H1 (cell line): ENCODE measurements around the gene RSU1. TPM values are rescaled to one million over a fixed set of nuclear protein-coding genes. Genes with fewer than 3 reads are reported as not detected.

Experiments
- CTCF ChIA-PET: fragments of 300-600 bp; sonication (Branson Sonifier 250); formaldehyde crosslinking; loops from one replicate; lab custom pipeline; 2021; ENCODE audit not compliant: partially characterized antibody; lab: Charles Lee
- POLR2A ChIA-PET: fragments of 300-600 bp; sonication (Branson Sonifier 250); formaldehyde crosslinking; loops from one replicate; lab custom pipeline; 2021; ENCODE audit warnings: inconsistent platforms; ENCODE audit not compliant: partially characterized antibody; lab: Charles Lee
- DNase-seq, 2 experiments: peaks; one replicate each; pipeline versions ENCODE4 v3.0.0 to v3.0.0-alpha.2; 2010 to 2022; ENCODE audit warnings: low spot score in 2 of 2, low read depth in 1 of 2, mixed read lengths in 1 of 2
- FAIRE-seq: peaks from 2 replicates; lab custom pipeline; 2011; peaks lifted over from hg19 to GRCh38; lab: Jason Lieb, UNC
- H2AFZ ChIP-seq: 2 replicates; pipeline ENCODE4 v1.8.1; 2012; ENCODE audit warnings: low read length, inconsistent platforms
- H2AK5ac ChIP-seq: 2 replicates; pipeline ENCODE4 v1.6.1; 2013; ENCODE audit warnings: low read depth, low read length
- H2BK120ac ChIP-seq: replicated peaks from 2 replicates; pipeline ENCODE3; 2013; ENCODE audit warnings: low read depth, low read length, inconsistent platforms
- H2BK12ac ChIP-seq: 2 replicates; pipeline ENCODE4 v1.6.1; 2013; ENCODE audit warnings: low read depth, low read length
- H2BK15ac ChIP-seq: 2 replicates; pipeline ENCODE4 v1.6.1; 2013; ENCODE audit warnings: low read length
- H2BK20ac ChIP-seq: 2 replicates; pipeline ENCODE4 v1.6.1; 2013; ENCODE audit warnings: low read length
- H2BK5ac ChIP-seq: 2 replicates; pipeline ENCODE4 v1.6.1; 2013; ENCODE audit warnings: low read depth, low read length
- H3K14ac ChIP-seq: 2 replicates; pipeline ENCODE4 v1.6.1; 2013; ENCODE audit warnings: inconsistent platforms; ENCODE audit not compliant: insufficient read length
- H3K18ac ChIP-seq: 2 replicates; pipeline ENCODE4 v1.6.1; 2013; ENCODE audit warnings: low read length; ENCODE audit errors: extremely low read depth
- H3K23ac ChIP-seq: 2 replicates; pipeline ENCODE4 v1.6.1; 2013; ENCODE audit warnings: inconsistent platforms; ENCODE audit not compliant: insufficient read length
- H3K23me2 ChIP-seq: 2 replicates; pipeline ENCODE4 v1.6.1; 2013; ENCODE audit warnings: low read depth, low read length
- H3K27ac ChIP-seq: 2 replicates; pipeline ENCODE4 v1.6.1; 2011; ENCODE audit warnings: low read depth, low read length, inconsistent platforms
- H3K27me3 ChIP-seq, 4 experiments: replicated peaks in 1 of 4; 1 replicate in 1 of 4; 2 replicates in 3 of 4; pipeline versions ENCODE4 v1.6.1 to v1.8.1; 2011 to 2013; ENCODE audit warnings: low read length in 3 of 4, mild to moderate bottlenecking in 3 of 4, inconsistent platforms in 2 of 4, mixed read lengths in 2 of 4, moderate library complexity in 1 of 4; ENCODE audit not compliant: control insufficient read depth in 3 of 4, insufficient read depth in 3 of 4; ENCODE audit errors: extremely low read depth in 1 of 4
- H3K36me3 ChIP-seq, 4 experiments: 2 replicates each; pipeline versions ENCODE4 v1.6.1 to v1.8.1; 2011 to 2013; ENCODE audit warnings: mild to moderate bottlenecking in 4 of 4, low read length in 3 of 4, moderate library complexity in 2 of 4, control low read depth in 1 of 4, inconsistent platforms in 1 of 4; ENCODE audit not compliant: insufficient read depth in 4 of 4, control insufficient read depth in 2 of 4
- H3K4ac ChIP-seq: replicated peaks from 2 replicates; pipeline ENCODE3; 2013; ENCODE audit warnings: low read length, low read depth, mixed read lengths, inconsistent platforms; ENCODE audit not compliant: insufficient read length
- H3K4me1 ChIP-seq, 4 experiments: replicated peaks in 1 of 4; 1 replicate in 1 of 4; 2 replicates in 3 of 4; pipeline versions ENCODE4 v1.6.1 to v1.8.1; 2011 to 2013; ENCODE audit warnings: low read length in 3 of 4, inconsistent platforms in 2 of 4, mixed read lengths in 1 of 4; ENCODE audit not compliant: insufficient read depth in 4 of 4, control insufficient read depth in 3 of 4
- H3K4me2 ChIP-seq, 2 experiments: 2 replicates each; pipeline versions ENCODE4 v1.6.1 to v1.8.1; 2011 to 2013; ENCODE audit warnings: low read depth in 2 of 2, low read length in 2 of 2, control low read depth in 1 of 2, inconsistent platforms in 1 of 2, mild to moderate bottlenecking in 1 of 2; ENCODE audit not compliant: insufficient read depth in 1 of 2
- H3K4me3 ChIP-seq, 4 experiments: fragments of 200-600, 300-600 bp in 1 of 4; sonication (generic), shearing (Covaris generic), sonication (Bioruptor Twin) in 1 of 4; 2 replicates each; pipeline versions ENCODE4 v1.5.1 to v1.8.1; 2011 to 2016; ENCODE audit warnings: low read length in 4 of 4, low read depth in 3 of 4, control low read depth in 2 of 4, inconsistent platforms in 2 of 4, mild to moderate bottlenecking in 2 of 4, mixed read lengths in 1 of 4, moderate library complexity in 1 of 4; ENCODE audit not compliant: insufficient read depth in 2 of 4; ENCODE audit errors: extremely low read depth in 1 of 4
- H3K56ac ChIP-seq: replicated peaks from 2 replicates; pipeline ENCODE3; 2013; ENCODE audit warnings: low read depth, mild to moderate bottlenecking, mixed read lengths, low read length, inconsistent platforms; ENCODE audit not compliant: insufficient read length
- H3K79me1 ChIP-seq: 2 replicates; pipeline ENCODE4 v1.6.1; 2013; ENCODE audit warnings: low read depth, low read length, control low read depth
- H3K79me2 ChIP-seq, 2 experiments: 2 replicates each; pipeline versions ENCODE4 v1.6.1 to v1.8.1; 2012 to 2013; ENCODE audit warnings: low read length in 2 of 2, mild to moderate bottlenecking in 2 of 2, inconsistent platforms in 1 of 2; ENCODE audit not compliant: insufficient read depth in 2 of 2, control insufficient read depth in 1 of 2
- H3K9ac ChIP-seq, 4 experiments: replicated peaks in 1 of 4; 1 replicate in 1 of 4; 2 replicates in 3 of 4; pipeline versions ENCODE4 v1.6.1 to v1.8.1; 2011 to 2013; ENCODE audit warnings: low read depth in 3 of 4, low read length in 3 of 4, control low read depth in 2 of 4, mild to moderate bottlenecking in 2 of 4, moderate library complexity in 2 of 4, inconsistent platforms in 1 of 4; ENCODE audit errors: extremely low read depth in 1 of 4
- H3K9me3 ChIP-seq, 2 experiments: 2 replicates each; pipeline versions ENCODE4 v1.6.1 to v1.8.1; 2012 to 2013; ENCODE audit warnings: mild to moderate bottlenecking in 2 of 2, moderate library complexity in 2 of 2, control low read depth in 1 of 2, inconsistent platforms in 1 of 2, low read depth in 1 of 2, low read length in 1 of 2, mixed read lengths in 1 of 2; ENCODE audit not compliant: insufficient read depth in 2 of 2
- H4K20me1 ChIP-seq, 2 experiments: replicated peaks in 1 of 2; 2 replicates each; pipeline versions ENCODE3 to v1.8.1; 2011 to 2013; ENCODE audit warnings: inconsistent platforms in 2 of 2, low read length in 2 of 2, mild to moderate bottlenecking in 1 of 2; ENCODE audit not compliant: insufficient read depth in 2 of 2, control insufficient read depth in 1 of 2
- H4K5ac ChIP-seq: 2 replicates; pipeline ENCODE4 v1.6.1; 2013; ENCODE audit warnings: low read length, low read depth, mixed read lengths, inconsistent platforms; ENCODE audit not compliant: insufficient read length
- H4K8ac ChIP-seq: 2 replicates; pipeline ENCODE4 v1.8.0; 2013; ENCODE audit warnings: mild to moderate bottlenecking, moderate library complexity, low read length, inconsistent platforms; ENCODE audit not compliant: insufficient read depth; ENCODE audit errors: extremely low read depth
- H4K91ac ChIP-seq: replicated peaks from 2 replicates; pipeline ENCODE3; 2013; ENCODE audit warnings: low read length, mixed read lengths, inconsistent platforms; ENCODE audit not compliant: insufficient read length
- CBX5 ChIP-seq: fragments of 300-800, 300-1000 bp; sonication (generic); IDR thresholded peaks from 2 replicates; pipeline ENCODE4 v1.7.1; 2016; ENCODE audit warnings: antibody characterized with exemption, low read length, low read depth
- CTCF ChIP-seq, 3 experiments: IDR thresholded peaks; 1 replicate in 2 of 3; 2 replicates in 1 of 3; pipeline versions ENCODE4 v1.5.1 to v1.6.1; 2011; ENCODE audit warnings: low read length in 3 of 3, mild to moderate bottlenecking in 3 of 3, inconsistent platforms in 2 of 3, low read depth in 1 of 3, moderate library complexity in 1 of 3; ENCODE audit not compliant: insufficient read depth in 1 of 3; ENCODE audit errors: control extremely low read depth in 1 of 3
- WGBS, 2 experiments: shearing (Covaris generic) in 1 of 2; methylation state at CpG; one replicate each; pipeline versions ENCODE4 v1.1.6 to v1.1.7; 2013 to 2015; ENCODE audit warnings: low lambda C conversion rate in 2 of 2, mixed read lengths in 2 of 2, inconsistent platforms in 1 of 2, low coverage in 1 of 2, missing lambda C conversion rate in 1 of 2; ENCODE audit not compliant: insufficient replicate concordance in 2 of 2, insufficient coverage in 1 of 2, insufficient read length in 1 of 2; ENCODE audit errors: extremely low coverage in 1 of 2, missing lambda C conversion rate in 1 of 2; 5-methylcytosine and 5-hydroxymethylcytosine counted together
- polyA plus RNA-seq, 7 experiments: library from polyadenylated mRNA; depleted of rRNA in 3 of 7; stranded (reverse) in 5 of 7; unstranded in 2 of 7; fragments of >200 nt in 5 of 7; fragments of 200-250 nt in 2 of 7; gene quantifications; 1 replicate in 5 of 7; 2 replicates in 1 of 7; 4 replicates in 1 of 7; pipeline versions ENCODE4 v1.2.1 to v1.2.3, GENCODE V29; 2011 to 2013; ENCODE audit warnings: missing spikeins in 2 of 7, mixed read lengths in 2 of 7
- total RNA-seq: library from RNA; stranded (reverse); fragmentation: NEBNext Ultra II Directional; extraction: Animal tissue kit (Norgen Biotek cat#: 25700); gene quantifications from 2 replicates; pipeline ENCODE4 v1.2.1, GENCODE V29; 2021

RSU1 gene
- total and polyA plus RNA-seq, 2 of the 8 experiments (the other 6 are each of a cell fraction or from before 2014, with no cell fraction given): 50.0 to 68.2 TPM

DNA sequence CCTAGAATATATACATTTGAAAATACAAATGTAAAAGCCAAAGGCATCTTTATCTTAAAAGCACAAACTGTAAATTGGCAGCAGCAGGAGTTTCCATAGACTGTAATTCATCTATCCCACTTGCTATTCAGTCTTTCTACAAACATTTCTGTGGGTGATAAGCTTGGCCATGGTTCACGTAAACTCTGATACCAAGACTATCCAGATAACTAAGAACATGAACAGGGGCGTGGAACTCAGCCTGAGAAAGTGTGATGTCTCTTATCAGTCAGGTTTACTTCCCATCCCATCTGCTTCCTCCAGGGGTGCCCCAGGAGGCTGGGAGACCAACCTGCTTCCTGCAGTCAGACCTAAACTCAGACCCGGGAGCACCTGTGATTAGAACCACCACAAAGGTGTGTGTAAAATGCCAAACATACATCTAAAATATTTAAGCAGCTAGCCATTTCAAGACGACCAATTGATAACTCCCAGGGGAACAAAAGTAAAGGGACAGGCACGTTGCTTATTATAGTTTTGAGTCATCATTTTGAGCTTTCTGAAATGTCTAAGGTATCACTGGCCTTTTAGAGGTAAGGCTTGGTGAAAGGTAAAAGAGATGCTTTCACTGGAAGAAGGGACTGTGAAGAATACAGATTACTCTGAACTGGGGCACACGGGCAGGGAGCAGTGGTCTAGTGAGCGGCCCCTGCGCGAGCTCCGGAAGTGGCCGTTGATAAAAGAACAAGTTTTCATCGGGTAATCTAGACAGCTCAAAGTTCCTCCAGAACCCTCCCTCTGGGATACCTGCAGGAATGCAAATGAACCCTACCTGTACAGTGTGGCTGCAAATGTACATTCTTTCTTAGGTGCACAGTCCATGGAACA lies 51.5 kb downstream of the RSU1 start:
- H4K20me1 ChIP-seq: peaks cover 0 to 1% of the 10 kb centered on the region in 2 experiments

More for the DNA sequence above, 51.5 kb downstream of the RSU1 start:
- Histone ChIP-seq H4K5ac (no peak overlapping the region), H3K18ac (no peak overlapping the region), H3K79me1 (no peaks in the 10 kb centered on the region), H3K36me3 (no peaks in the 10 kb centered on the region), H3K9me3 (no peaks in the 10 kb centered on the region), H3K4me1 (0 out of 7 replicates have a peak, but pooled peaks cover 0 to 2% (median 0%) of the 10 kb centered on the region in 4 experiments), H3K14ac (no peak overlapping the region), H3K4me2 (no peak overlapping the region)
- no peak for TF ChIP-seq CBX5
- TF ChIP-seq CTCF (IDR thresholded peaks at IDR 0.05; ENCODE audit: control extremely low read depth in 1 of 3, insufficient read depth in 1 of 3, low read depth in 1 of 3, low read length in 3 of 3): peak in 1 of 3 experiments; percentile 15; a peak in 1 of 4 replicates
- TF ChIP-seq, all 59 proteins: peak for 1
- Histone ChIP-seq H2AFZ (no peak overlapping the region), H2BK15ac (no peak overlapping the region), H2BK120ac (no peak overlapping the region), H3K27ac (no peak overlapping the region), H4K8ac (no peak overlapping the region), H2AK5ac (no peak overlapping the region), H3K4ac (no peak overlapping the region), H3K27me3 (no peaks in the 10 kb centered on the region), H3K23ac (no peak overlapping the region), H3K23me2 (no peaks in the 10 kb centered on the region), H3K4me3 (no peak overlapping the region), H4K91ac (no peak overlapping the region), H3K79me2 (no peaks in the 10 kb centered on the region), H2BK20ac (no peak overlapping the region), H3K56ac (no peak overlapping the region), H2BK12ac (no peak overlapping the region), H2BK5ac (no peak overlapping the region), H3K9ac (no peak overlapping the region)
- ChIA-PET POLR2A (no interaction called here), CTCF (interaction anchor here (0.6 to 1.3 kb wide), 5 partner anchors 12 to 247 kb away, joined by 3 to 5 read pairs (median 3); no protein-coding TSS in a partner anchor)
- no peak for DNase-seq
- FAIRE-seq: no peak
- 86% methylated on average over 12 of the region's 12 CpGs; no CpG with 5 or more reads in 1 of the 2 experiments for WGBS, 2 experiments
